Endothelial cell of umbilical vein (primary cell): ENCODE data around the gene SRSF1. TPM values are rescaled to one million over a fixed set of nuclear protein-coding genes. Genes with fewer than 3 reads are reported as not detected.

Experiments used
- BruUV-seq: library from RNA; stranded (reverse); fragments of 400-500 nt; replicated peaks from 2 replicates; lab custom pipeline; 2021; lab: Mats Ljungman, UMichigan
- CTCF ChIA-PET: fragments of 300-600, 350-600 bp; sonication (Branson Sonifier 250); formaldehyde crosslinking; loops from one replicate; lab custom pipeline; 2021; ENCODE audit warnings: antibody characterized with exemption, inconsistent platforms; lab: Charles Lee
- POLR2A ChIA-PET: fragments of 300-600, 350-600 bp; sonication (Branson Sonifier 250); formaldehyde crosslinking; loops from one replicate; lab custom pipeline; 2021; ENCODE audit warnings: antibody characterized with exemption, inconsistent platforms; lab: Charles Lee
- DNase-seq: peaks from one replicate; pipeline ENCODE4 v3.0.0-alpha.2; 2011; ENCODE audit warnings: low read depth, low spot score
- FAIRE-seq: peaks from 2 replicates; lab custom pipeline; 2011; peaks lifted over from hg19 to GRCh38; lab: Jason Lieb, UNC
- H2AFZ ChIP-seq: 2 replicates; pipeline ENCODE4 v1.6.0; 2012; ENCODE audit warnings: low read depth, low read length, control low read depth, inconsistent platforms
- H3K27ac ChIP-seq: 2 replicates; pipeline ENCODE4 v1.5.1; 2011; ENCODE audit warnings: low read depth, mild to moderate bottlenecking, control low read depth, low read length, moderate library complexity; ENCODE audit not compliant: insufficient read depth
- H3K27me3 ChIP-seq, 2 experiments: 2 replicates each; pipeline versions ENCODE4 v1.6.0 to v1.6.1; 2011; ENCODE audit warnings: low read length in 2 of 2, mixed read lengths in 1 of 2; ENCODE audit not compliant: control insufficient read depth in 2 of 2, insufficient read depth in 2 of 2
- H3K36me3 ChIP-seq, 2 experiments: 2 replicates in 1 of 2; 3 replicates in 1 of 2; pipeline ENCODE4 v1.5.1; 2011; ENCODE audit warnings: low read length in 2 of 2, mild to moderate bottlenecking in 1 of 2, moderate library complexity in 1 of 2; ENCODE audit not compliant: control insufficient read depth in 2 of 2, insufficient read depth in 2 of 2; ENCODE audit errors: extremely low read depth in 1 of 2
- H3K4me1 ChIP-seq: 3 replicates; pipeline ENCODE4 v1.5.1; 2011; ENCODE audit warnings: mild to moderate bottlenecking, low read length; ENCODE audit not compliant: control insufficient read depth, insufficient read depth; ENCODE audit errors: extremely low read depth
- H3K4me2 ChIP-seq: 2 replicates; pipeline ENCODE4 v1.6.1; 2011; ENCODE audit warnings: low read length, control low read depth, mixed read lengths; ENCODE audit not compliant: insufficient read depth
- H3K4me3 ChIP-seq, 3 experiments: fragments of 200-600 bp in 1 of 3; sonication (generic), shearing (Covaris generic) in 1 of 3; replicated peaks in 1 of 3; 2 replicates each; pipeline ENCODE4 v1.5.1; 2011 to 2016; ENCODE audit warnings: control low read depth in 3 of 3, low read length in 3 of 3, mild to moderate bottlenecking in 2 of 3, inconsistent platforms in 1 of 3, low read depth in 1 of 3, moderate library complexity in 1 of 3; ENCODE audit not compliant: insufficient read depth in 1 of 3
- H3K79me2 ChIP-seq: 2 replicates; pipeline ENCODE4 v1.6.0; 2012; ENCODE audit warnings: low read length, inconsistent platforms; ENCODE audit not compliant: control insufficient read depth, insufficient read depth
- H3K9ac ChIP-seq: replicated peaks from 2 replicates; pipeline ENCODE3; 2011; ENCODE audit warnings: low read length, control low read depth; ENCODE audit not compliant: insufficient read depth; ENCODE audit errors: extremely low read depth
- H3K9me1 ChIP-seq: replicated peaks from 3 replicates; pipeline ENCODE4 v1.6.0; 2011; ENCODE audit warnings: mild to moderate bottlenecking, low read length; ENCODE audit not compliant: control insufficient read depth, insufficient read depth; ENCODE audit errors: extremely low read depth
- H3K9me3 ChIP-seq: replicated peaks from 2 replicates; pipeline ENCODE4 v1.5.1; 2012; ENCODE audit warnings: low read length, inconsistent platforms; ENCODE audit not compliant: control insufficient read depth, insufficient read depth
- H4K20me1 ChIP-seq: replicated peaks from 2 replicates; pipeline ENCODE3; 2011; ENCODE audit warnings: mild to moderate bottlenecking, low read length; ENCODE audit not compliant: control insufficient read depth, insufficient read depth; ENCODE audit errors: extremely low read depth
- CTCF ChIP-seq, 2 donors: IDR thresholded peaks; 1 replicate in 1 of 2; 2 replicates in 1 of 2; pipeline ENCODE4 v1.5.1; 2011; ENCODE audit warnings: low read length in 2 of 2, mild to moderate bottlenecking in 2 of 2, moderate library complexity in 2 of 2, control low read depth in 1 of 2, inconsistent platforms in 1 of 2, low read depth in 1 of 2; ENCODE audit not compliant: insufficient read depth in 1 of 2; ENCODE audit errors: extremely low read depth in 1 of 2
- FOS ChIP-seq: IDR thresholded peaks from 2 replicates; pipeline ENCODE4 v1.6.1; 2011; ENCODE audit warnings: mild to moderate bottlenecking, low read length, moderate library complexity, borderline replicate concordance; ENCODE audit not compliant: insufficient read depth
- GATA2 ChIP-seq: IDR thresholded peaks from 2 replicates; pipeline ENCODE4 v1.7.0; 2011; ENCODE audit warnings: low read depth, mild to moderate bottlenecking, moderate library complexity, mixed read lengths, low read length; ENCODE audit not compliant: insufficient read length, insufficient read depth
- JUN ChIP-seq: IDR thresholded peaks from 2 replicates; pipeline ENCODE4 v1.6.1; 2011; ENCODE audit warnings: borderline replicate concordance, low read depth; ENCODE audit not compliant: insufficient read length, insufficient read depth
- POLR2A ChIP-seq: IDR thresholded peaks from 2 replicates; pipeline ENCODE4 v1.6.1; 2012; ENCODE audit warnings: low read depth, mild to moderate bottlenecking, control low read depth, low read length
- POLR2AphosphoS5 ChIP-seq: IDR thresholded peaks from 2 replicates; pipeline ENCODE4 v1.6.1; 2012; ENCODE audit warnings: low read depth, mild to moderate bottlenecking, control low read depth, low read length, moderate library complexity; ENCODE audit not compliant: insufficient read depth
- dilution Hi-C: fragments of 300-500 bp; cut with MboI; formaldehyde crosslinking; loops from one replicate; pipeline ENCODE4 v1.15.0; 2019; ENCODE audit warnings: low sequenced_read_pairs; ENCODE audit not compliant: extremely low pct_ligation_motif_present
- intact Hi-C: fragments of 100-400 bp; cut with micrococcal nuclease; formaldehyde crosslinking; loops from one replicate; pipeline ENCODE4 v1.10.0; 2022
- polyA plus RNA-seq, 4 experiments: library from polyadenylated mRNA; depleted of rRNA in 3 of 4; stranded (reverse) in 3 of 4; unstranded in 1 of 4; fragments of >200 nt; gene quantifications; 2 replicates each; pipeline versions ENCODE4 v1.2.1 to v1.2.3, GENCODE V29; 2011 to 2012; ENCODE audit warnings: missing spikeins in 1 of 4
- total RNA-seq: library from RNA; stranded (reverse); gene quantifications from 2 replicates; pipeline ENCODE4 v1.2.3, GENCODE V29; 2021

The SRSF1 gene
- total and polyA plus RNA-seq, 2 donors (not counting 3 experiments of a cell fraction or from before 2014, with no cell fraction given): 133 to 316 TPM

GRCh38 chr17:58019039-58019438 is 12.0 kb upstream of the SRSF1 start:
- FAIRE-seq: no peak
- no peaks in the 10 kb centered on the region for H3K4me1 ChIP-seq
- no peak overlapping the region for H3K4me2 ChIP-seq
- no peak for DNase-seq
- no peak overlapping the region for H2AFZ ChIP-seq
- no TSS peak for BruUV-seq
- TF ChIP-seq CTCF (IDR thresholded peaks at IDR 0.05; ENCODE audit: extremely low read depth in 1 of 2, insufficient read depth in 1 of 2, low read depth in 1 of 2, low read length in 2 of 2) (no peak), POLR2A (no peak), POLR2AphosphoS5 (no peak)
- H3K27ac ChIP-seq: no peak overlapping the region
- H4K20me1 ChIP-seq: no peaks in the 10 kb centered on the region
- H3K9me3 ChIP-seq: no peaks in the 10 kb centered on the region
- intact Hi-C loops (no loop called here), dilution Hi-C loops (no loop called here)
- H3K9ac ChIP-seq: no peak overlapping the region
- H3K9me1 ChIP-seq: no peaks in the 10 kb centered on the region
- no peaks in the 10 kb centered on the region for H3K36me3 ChIP-seq
- CTCF ChIA-PET: no interaction called here
- no peak overlapping the region for H3K4me3 ChIP-seq
- POLR2A ChIA-PET: interaction anchor here (0.7 kb wide), 1 partner anchor 303 kb away, joined by 6 read pairs; no protein-coding TSS in a partner anchor
- H3K79me2 ChIP-seq: no peaks in the 10 kb centered on the region
- peaks cover under 1 to 2% of the 10 kb centered on the region in 2 experiments for H3K27me3 ChIP-seq

- H3K9me1 ChIP-seq: no peaks in the 10 kb centered on the region
- TF ChIP-seq CTCF (IDR thresholded peaks at IDR 0.05; ENCODE audit: extremely low read depth in 1 of 2, insufficient read depth in 1 of 2, low read depth in 1 of 2, low read length in 2 of 2) (no peak), JUN (no peak), GATA2 (no peak), FOS (no peak)
- H3K36me3 ChIP-seq: peaks cover 2 to 5% of the 10 kb centered on the region in 2 experiments
- POLR2A ChIA-PET: interaction anchor here (0.6 kb wide), 1 partner anchor 671 kb away, joined by 3 read pairs; no protein-coding TSS in a partner anchor
- CTCF ChIA-PET: interaction anchor here (1.3 to 2.2 kb wide), 3 partner anchors 11 to 150 kb away, joined by 3 to 5 read pairs (median 4); no protein-coding TSS in a partner anchor
- intact Hi-C loops: no loop called here
- H4K20me1 ChIP-seq: peaks cover 2% of the 10 kb centered on the region
- FAIRE-seq: no peak
- H3K27ac ChIP-seq: no peak overlapping the region
- no peak overlapping the region for H3K4me2 ChIP-seq
- no TSS peak for BruUV-seq
- no peaks in the 10 kb centered on the region for H3K9me3 ChIP-seq
- H3K4me3 ChIP-seq: no peak overlapping the region
- peaks cover 10% of the 10 kb centered on the region for H3K4me1 ChIP-seq
- no peak for DNase-seq
- H2AFZ ChIP-seq: no peak overlapping the region
- dilution Hi-C loops: no loop called here
- H3K79me2 ChIP-seq: peaks cover 18% of the 10 kb centered on the region
- H3K9ac ChIP-seq: no peak overlapping the region
- peaks cover 0 to 1% of the 10 kb centered on the region in 2 experiments for H3K27me3 ChIP-seq
Observed at GRCh38 chr17:58010067-58010799, 3.2 kb upstream of the SRSF1 start.
